Measurements from ENCODE around the gene TREML4.
"Not testable (repeated sequence)": the region's sequence is repeated elsewhere in the genome, so short reads cannot be mapped to it uniquely, and the experiment has no call there.

TREML4 gene

GRCh38 chr6:41201764-41202173 lies 26.4 kb upstream of the TREML4 start:
- in situ Hi-C loops (cut with MboI; ENCODE audit: low sequenced_read_pairs) = no loop called here

- in situ Hi-C loops (cut with MboI; ENCODE audit: low sequenced_read_pairs) = no loop called here
Measured at GRCh38 chr6:41204156-41204555, 24.0 kb upstream of the TREML4 start.

- in situ Hi-C loops (cut with MboI; ENCODE audit: low sequenced_read_pairs) = no loop called here
Measured at GRCh38 chr6:41208439-41209106, 19.6 kb upstream of the TREML4 start.

- in situ Hi-C loops (cut with MboI; ENCODE audit: low sequenced_read_pairs) = no loop called here
Measured at GRCh38 chr6:41209547-41210320, 18.4 kb upstream of the TREML4 start.

GRCh38 chr6:41214559-41215238 lies 13.4 kb upstream of the TREML4 start:
- in situ Hi-C loops (cut with MboI; ENCODE audit: low sequenced_read_pairs) = no loop called here

- in situ Hi-C loops (cut with MboI; ENCODE audit: low sequenced_read_pairs) = no loop called here
Measured at GRCh38 chr6:41215777-41216176, 12.4 kb upstream of the TREML4 start.

- in situ Hi-C loops (cut with MboI; ENCODE audit: low sequenced_read_pairs) = no loop called here
Measured at GRCh38 chr6:41216616-41217015, 11.5 kb upstream of the TREML4 start.

- in situ Hi-C loops (cut with MboI; ENCODE audit: low sequenced_read_pairs) = no loop called here
Measured at GRCh38 chr6:41222045-41222444, 6.1 kb upstream of the TREML4 start.

- in situ Hi-C loops (cut with MboI; ENCODE audit: low sequenced_read_pairs) = no loop called here
Measured at GRCh38 chr6:41222513-41222912, 5.6 kb upstream of the TREML4 start.

- in situ Hi-C loops (cut with MboI; ENCODE audit: low sequenced_read_pairs) = no loop called here
Measured at GRCh38 chr6:41224800-41225199, 3.3 kb upstream of the TREML4 start.

GRCh38 chr6:41226752-41227151 lies 1.4 kb upstream of the TREML4 start:
- in situ Hi-C loops (cut with MboI; ENCODE audit: low sequenced_read_pairs) = no loop called here

GRCh38 chr6:41228616-41229015 lies 467 bp downstream of the TREML4 start:
- in situ Hi-C loops (cut with MboI; ENCODE audit: low sequenced_read_pairs) = no loop called here

GRCh38 chr6:41229721-41230120 lies 1.6 kb downstream of the TREML4 start:
- in situ Hi-C loops (cut with MboI; ENCODE audit: low sequenced_read_pairs) = no loop called here

GRCh38 chr6:41231246-41231645 lies 3.1 kb downstream of the TREML4 start:
- in situ Hi-C loops (cut with MboI; ENCODE audit: low sequenced_read_pairs) = no loop called here

- in situ Hi-C loops (cut with MboI; ENCODE audit: low sequenced_read_pairs) = no loop called here
Measured at GRCh38 chr6:41232667-41233066, 4.5 kb downstream of the TREML4 start.

GRCh38 chr6:41236276-41236675 lies 8.1 kb downstream of the TREML4 start:
- in situ Hi-C loops (cut with MboI; ENCODE audit: low sequenced_read_pairs) = no loop called here

- in situ Hi-C loops (cut with MboI; ENCODE audit: low sequenced_read_pairs) = no loop called here
Measured at GRCh38 chr6:41237128-41237527, 9.0 kb downstream of the TREML4 start.

- in situ Hi-C loops (cut with MboI; ENCODE audit: low sequenced_read_pairs) = no loop called here
Measured at GRCh38 chr6:41239467-41240159, 11.5 kb downstream of the TREML4 start.

GRCh38 chr6:41246529-41246928 lies 18.4 kb downstream of the TREML4 start:
- in situ Hi-C loops (cut with MboI; ENCODE audit: low sequenced_read_pairs) = not testable (repeated sequence)

- in situ Hi-C loops (cut with MboI; ENCODE audit: low sequenced_read_pairs) = no loop called here
Measured at GRCh38 chr6:41247288-41247865, 19.2 kb downstream of the TREML4 start.
